SK-N-SH (cell line): Measurements from ENCODE around the gene KRT33A. TPM values are rescaled to one million over a fixed set of nuclear protein-coding genes. Genes with fewer than 3 reads are reported as not detected.

Experiments
- CTCF ChIA-PET: fragments of 300-600, 350-600 bp; formaldehyde crosslinking; extraction: SDS; loops from one replicate; lab custom pipeline; 2021; lab: Yijun Ruan, JAX
- POLR2A ChIA-PET: fragments of 350-600 bp; sonication (Branson Sonifier 250); formaldehyde crosslinking; extraction: SDS; loops from one replicate; lab custom pipeline; 2020; ENCODE audit warnings: antibody characterized with exemption, inconsistent platforms; lab: Yijun Ruan, JAX
- DNase-seq: peaks from one replicate; pipeline ENCODE4 v3.0.0; 2012
- H2AFZ ChIP-seq: fragments of 200-600 bp; sonication (generic); 2 replicates; pipeline ENCODE4 v1.8.1; 2016; ENCODE audit warnings: antibody characterized with exemption, mild to moderate bottlenecking, low read depth
- H3F3A ChIP-seq: fragments of 200-600 bp; sonication (generic); replicated peaks from 2 replicates; pipeline ENCODE3; 2016; ENCODE audit warnings: antibody characterized with exemption, mild to moderate bottlenecking; ENCODE audit not compliant: insufficient read depth
- H3K27ac ChIP-seq, 2 experiments: fragments of 200-500 bp in 1 of 2; fragments of 200-600 bp in 1 of 2; sonication (Bioruptor generic) in 1 of 2; sonication (generic), shearing (Covaris generic) in 1 of 2; 2 replicates each; pipeline versions ENCODE4 v1.5.1 to v1.6.1; 2014 to 2016; ENCODE audit warnings: low read depth in 2 of 2, inconsistent platforms in 1 of 2, low read length in 1 of 2, mild to moderate bottlenecking in 1 of 2, mixed read lengths in 1 of 2
- H3K27me3 ChIP-seq: fragments of 200-600 bp; sonication (generic), shearing (Covaris generic); 2 replicates; pipeline ENCODE4 v1.6.1; 2016; ENCODE audit warnings: mixed run types; ENCODE audit not compliant: insufficient read depth
- H3K36me3 ChIP-seq, 2 experiments: fragments of 200-500 bp in 1 of 2; fragments of 200-600 bp in 1 of 2; sonication (Bioruptor generic) in 1 of 2; sonication (generic) in 1 of 2; replicated peaks in 1 of 2; 2 replicates each; pipeline versions ENCODE3 to v1.5.1; 2014 to 2016; ENCODE audit warnings: low read length in 1 of 2, mild to moderate bottlenecking in 1 of 2; ENCODE audit not compliant: insufficient read depth in 2 of 2, control insufficient read depth in 1 of 2
- H3K4me1 ChIP-seq, 2 experiments: fragments of 200-500 bp in 1 of 2; fragments of 200-600 bp in 1 of 2; sonication (Bioruptor generic) in 1 of 2; sonication (generic), shearing (Covaris generic) in 1 of 2; 2 replicates each; pipeline versions ENCODE4 v1.5.1 to v1.6.1; 2014 to 2016; ENCODE audit warnings: low read depth in 1 of 2, low read length in 1 of 2, mixed run types in 1 of 2; ENCODE audit not compliant: insufficient read depth in 2 of 2, control insufficient read depth in 1 of 2
- H3K4me2 ChIP-seq: fragments of 200-600 bp; sonication (generic), shearing (Covaris generic); 2 replicates; pipeline ENCODE4 v1.6.1; 2017; ENCODE audit warnings: mixed run types
- H3K4me3 ChIP-seq, 2 experiments: fragments of 200-500 bp in 1 of 2; fragments of 200-600 bp in 1 of 2; sonication (Bioruptor generic) in 1 of 2; sonication (generic), shearing (Covaris generic) in 1 of 2; 2 replicates each; pipeline versions ENCODE4 v1.5.1 to v1.8.1; 2014 to 2016; ENCODE audit warnings: low read depth in 2 of 2, inconsistent platforms in 1 of 2, low read length in 1 of 2, mild to moderate bottlenecking in 1 of 2, mixed read lengths in 1 of 2, moderate library complexity in 1 of 2
- H3K79me2 ChIP-seq: fragments of 200-600 bp; sonication (generic); 2 replicates; pipeline ENCODE4 v1.8.1; 2017; ENCODE audit warnings: mild to moderate bottlenecking; ENCODE audit not compliant: insufficient read depth
- H3K9ac ChIP-seq: fragments of 200-600 bp; sonication (generic); 2 replicates; pipeline ENCODE4 v1.6.1; 2017; ENCODE audit warnings: mixed run types
- H3K9me2 ChIP-seq: fragments of 200-600 bp; sonication (generic); 2 replicates; pipeline ENCODE4 v1.6.1; 2017; ENCODE audit warnings: mixed run types
- H3K9me3 ChIP-seq: fragments of 200-600 bp; sonication (generic); 2 replicates; pipeline ENCODE4 v1.6.1; 2017; ENCODE audit warnings: mixed run types, mild to moderate bottlenecking, moderate library complexity
- H4K20me1 ChIP-seq: fragments of 200-600 bp; sonication (generic); 2 replicates; pipeline ENCODE4 v1.6.1; 2017; ENCODE audit warnings: mild to moderate bottlenecking, mixed run types; ENCODE audit not compliant: insufficient read depth
- CHD2 ChIP-seq: fragments of 150-350 bp; IDR thresholded peaks from 2 replicates; pipeline ENCODE4 v1.6.1; 2018; ENCODE audit warnings: low read length; ENCODE audit not compliant: partially characterized antibody
- ELF1 ChIP-seq: IDR thresholded peaks from 2 replicates; pipeline ENCODE4 v1.4.0; 2012
- EP300 ChIP-seq, 2 experiments: IDR thresholded peaks; 2 replicates each; pipeline versions ENCODE4 v1.4.0 to v1.6.1; 2012; ENCODE audit warnings: borderline replicate concordance in 1 of 2, low read depth in 1 of 2, low read length in 1 of 2
- FOXJ3 ChIP-seq: sonication (generic); formaldehyde crosslinking; IDR thresholded peaks from 2 replicates; pipeline ENCODE4 v1.5.1; 2020; ENCODE audit warnings: mild to moderate bottlenecking, missing genetic modification reagents
- GABPA ChIP-seq: IDR thresholded peaks from 2 replicates; pipeline ENCODE4 v1.4.0; 2012; ENCODE audit warnings: low read depth, mild to moderate bottlenecking
- JUND ChIP-seq: IDR thresholded peaks from 2 replicates; pipeline ENCODE4 v1.4.0; 2012
- MEF2A ChIP-seq: IDR thresholded peaks from 2 replicates; pipeline ENCODE4 v1.4.0; 2012; ENCODE audit warnings: low read depth, borderline replicate concordance
- POLR2AphosphoS5 ChIP-seq: IDR thresholded peaks from 2 replicates; pipeline ENCODE4 v1.6.1; 2012; ENCODE audit warnings: low read depth, low read length
- RCOR1 ChIP-seq: fragments of 150-350 bp; IDR thresholded peaks from 2 replicates; pipeline ENCODE4 v1.6.1; 2017; ENCODE audit warnings: antibody characterized with exemption, low read length
- REST ChIP-seq: IDR thresholded peaks from 2 replicates; pipeline ENCODE4 v1.6.1; 2012; ENCODE audit warnings: mild to moderate bottlenecking, low read depth, low read length, moderate library complexity
- RXRA ChIP-seq: IDR thresholded peaks from 2 replicates; pipeline ENCODE4 v1.4.0; 2012; ENCODE audit warnings: low read depth, mild to moderate bottlenecking, borderline replicate concordance
- SIN3A ChIP-seq: IDR thresholded peaks from 2 replicates; pipeline ENCODE4 v1.6.1; 2012; ENCODE audit warnings: low read depth, mild to moderate bottlenecking, low read length, moderate library complexity, borderline replicate concordance
- SMC3 ChIP-seq: IDR thresholded peaks from 2 replicates; pipeline ENCODE4 v1.6.1; 2012; ENCODE audit warnings: low read depth, low read length, improper control_type of control experiment
- TAF1 ChIP-seq: IDR thresholded peaks from 2 replicates; pipeline ENCODE4 v1.6.1; 2012; ENCODE audit warnings: low read depth, mild to moderate bottlenecking, low read length, moderate library complexity, borderline replicate concordance
- TCF12 ChIP-seq: IDR thresholded peaks from 2 replicates; pipeline ENCODE4 v1.4.0; 2012
- TEAD4 ChIP-seq: IDR thresholded peaks from 2 replicates; pipeline ENCODE4 v1.4.0; 2012; ENCODE audit warnings: mild to moderate bottlenecking, borderline replicate concordance; ENCODE audit not compliant: insufficient read depth
- USF2 ChIP-seq: fragments of 150-350 bp; IDR thresholded peaks from 2 replicates; pipeline ENCODE4 v1.6.1; 2017; ENCODE audit warnings: antibody characterized with exemption, low read length, low read depth, borderline replicate concordance
- YY1 ChIP-seq: IDR thresholded peaks from 2 replicates; pipeline ENCODE4 v1.4.0; 2012; ENCODE audit warnings: low read depth, mild to moderate bottlenecking
- ZBTB33 ChIP-seq: IDR thresholded peaks from 2 replicates; pipeline ENCODE4 v1.4.0; 2012; ENCODE audit warnings: low read depth, borderline replicate concordance
- WGBS: methylation state at CpG from one replicate; pipeline ENCODE4 v1.1.6; 2017; ENCODE audit warnings: low lambda C conversion rate; 5-methylcytosine and 5-hydroxymethylcytosine counted together
- polyA plus RNA-seq, 3 experiments: library from polyadenylated mRNA; depleted of rRNA; stranded (reverse); fragments of >200 nt; gene quantifications; 2 replicates each; pipeline ENCODE4 v1.2.3, GENCODE V29; 2012

The KRT33A gene
- polyA plus RNA-seq, 1 of the 3 experiments (the other 2 are of a cell fraction), result not detected

DNA sequence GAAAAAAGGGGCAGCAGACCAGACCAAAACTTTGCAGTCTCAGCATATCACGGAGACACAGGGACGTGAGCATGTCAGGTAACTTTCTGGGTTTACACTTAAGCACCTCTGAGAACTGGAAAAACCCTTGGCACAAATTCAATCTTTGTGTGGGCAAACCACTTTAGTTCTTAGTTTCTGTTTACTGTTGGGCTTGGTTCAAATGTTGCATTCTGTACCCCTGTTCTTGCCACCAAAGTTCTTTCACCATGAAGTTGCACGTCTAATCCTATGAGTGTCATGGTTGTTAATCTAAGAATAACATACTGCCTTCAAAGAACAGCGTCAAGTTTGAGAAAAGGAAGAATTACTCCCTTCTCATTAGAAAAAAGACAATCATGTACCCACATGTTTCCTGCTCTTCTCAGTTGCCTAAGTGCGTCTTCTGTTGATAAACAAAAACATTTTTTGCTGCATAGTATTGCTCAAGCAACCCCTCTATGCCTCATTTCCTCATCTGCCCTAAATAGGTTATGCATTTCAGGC, 11.6 kb downstream of the KRT33A start:
- H3K27ac ChIP-seq, result no peak overlapping the region
- ChIA-PET POLR2A (no interaction called here), CTCF (interaction anchor here (1.0 to 1.1 kb wide), 2 partner anchors 9 to 210 kb away, joined by 3 read pairs; no protein-coding TSS in a partner anchor)
- no peaks in the 10 kb centered on the region for H3K4me1 ChIP-seq
- H4K20me1 ChIP-seq, result no peaks in the 10 kb centered on the region
- H3K36me3 ChIP-seq, result no peaks in the 10 kb centered on the region
- no peak overlapping the region for H3K4me2 ChIP-seq
- no peaks in the 10 kb centered on the region for H3F3A ChIP-seq
- TF ChIP-seq RXRA, result no peak
- H3K79me2 ChIP-seq, result no peaks in the 10 kb centered on the region
- 24% methylated on average over 5 of the region's 5 CpGs for WGBS
- H3K27me3 ChIP-seq, result no peaks in the 10 kb centered on the region
- no peaks in the 10 kb centered on the region for H3K9me2 ChIP-seq
- no peak overlapping the region for H3K9ac ChIP-seq
- no peak for DNase-seq
- H3K4me3 ChIP-seq, result no peak overlapping the region
- H3K9me3 ChIP-seq, result peaks cover 6% of the 10 kb centered on the region; the same call in 1 of the 2 replicates
- H2AFZ ChIP-seq, result no peak overlapping the region

DNA sequence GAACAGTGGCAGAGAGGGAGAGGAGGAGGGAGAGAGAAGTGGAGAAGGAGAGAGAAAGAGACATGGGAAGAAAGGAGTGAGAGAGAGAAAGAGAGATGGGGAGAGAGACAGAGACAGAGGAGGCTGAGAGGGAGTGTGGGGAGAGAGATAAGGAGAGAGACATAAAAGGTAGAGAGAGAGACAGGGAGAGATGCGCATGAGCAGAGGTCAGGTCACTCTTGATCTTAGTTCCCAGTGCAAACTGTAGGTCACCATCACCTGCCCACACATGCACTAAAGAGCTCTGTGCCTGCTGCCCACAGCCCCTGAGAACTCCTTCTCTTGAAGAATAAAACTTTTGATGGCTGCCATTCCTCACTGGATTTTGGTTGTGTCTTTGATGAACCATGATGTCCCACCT, 14.9 kb downstream of the KRT33A start:
- 69% methylated on average over 1 of the region's 1 CpG for WGBS
- TF ChIP-seq POLR2AphosphoS5 (no peak), RCOR1 (no peak), GABPA (no peak), SMC3 (no peak), EP300 (IDR thresholded peaks at IDR 0.05; ENCODE audit: borderline replicate concordance in 1 of 2, low read depth in 1 of 2, low read length in 1 of 2) (no peak), SIN3A (no peak), TEAD4 (no peak), REST (no peak), FOXJ3 (CRISPR knock-in tag) (no peak), YY1 (no peak), ZBTB33 (no peak), ELF1 (no peak), TCF12 (no peak), TAF1 (no peak), CHD2 (no peak), USF2 (no peak), JUND (no peak), MEF2A (no peak)
- CTCF ChIA-PET, result no interaction called here

More for the DNA sequence above, 14.9 kb downstream of the KRT33A start:
- H3K4me1 ChIP-seq, result no peaks in the 10 kb centered on the region
- no peak overlapping the region for H3K4me3 ChIP-seq
- no peaks in the 10 kb centered on the region for H3K79me2 ChIP-seq
- no peaks in the 10 kb centered on the region for H3K27me3 ChIP-seq
- H3K9ac ChIP-seq, result no peak overlapping the region
- no peak overlapping the region for H3K27ac ChIP-seq
- no peaks in the 10 kb centered on the region for H3F3A ChIP-seq
- H3K9me3 ChIP-seq, result no peaks in the 10 kb centered on the region
- no peaks in the 10 kb centered on the region for H3K36me3 ChIP-seq
- no peak overlapping the region for H2AFZ ChIP-seq
- H4K20me1 ChIP-seq, result no peaks in the 10 kb centered on the region
- DNase-seq, result no peak
- no peaks in the 10 kb centered on the region for H3K9me2 ChIP-seq
- POLR2A ChIA-PET, result no interaction called here
- H3K4me2 ChIP-seq, result no peak overlapping the region
